Muscle of arm (tissue), 12 donors: ENCODE data around the gene ODF2. TPM values are rescaled to one million over a fixed set of nuclear protein-coding genes. Genes with fewer than 3 reads are reported as not detected.

Experiments
- DNase-seq: peaks from one replicate; pipeline ENCODE4 v3.0.0-alpha.2; 2013
- polyA plus RNA-seq, 12 donors: library from polyadenylated mRNA; unstranded; fragments of 120-200 nt; gene quantifications; one replicate each; pipeline ENCODE4 v1.2.1, GENCODE V29; 2013; ENCODE audit not compliant: insufficient read length in 12 of 12

ODF2 gene
- polyA plus RNA-seq, 12 donors = 20.9 to 52.4 (median 26.8) TPM; not detected in 1

- peak; percentile 53 for DNase-seq
These were observed 67.6 kb downstream of the ODF2 start for GRCh38 chr9:128523199-128523925.

- no peak for DNase-seq
These were observed 70.9 kb downstream of the ODF2 start for GRCh38 chr9:128526720-128527119.

- DNase-seq = no peak
These were observed 72.8 kb downstream of the ODF2 start for GRCh38 chr9:128528445-128529160.

- no peak for DNase-seq
These were observed 73.4 kb downstream of the ODF2 start for GRCh38 chr9:128529191-128529590.

- DNase-seq = no peak
These were observed 76.8 kb downstream of the ODF2 start for GRCh38 chr9:128532581-128532980.

GRCh38 chr9:128540634-128541360 is 85.0 kb downstream of the ODF2 start:
- no peak for DNase-seq

- DNase-seq = no peak
These were observed 90.7 kb downstream of the ODF2 start for GRCh38 chr9:128546504-128546903.

GRCh38 chr9:128548876-128549275 is 93.1 kb downstream of the ODF2 start:
- no peak for DNase-seq

GRCh38 chr9:128550226-128550625 is 94.4 kb downstream of the ODF2 start:
- DNase-seq = no peak

Other genes starting within 250 kb of the ODF2 start
- gene GOLGA2, start 180.0 kb upstream of the ODF2 start, polyA plus RNA-seq = 100 to 1,000 TPM in 3 of 12 donors, 10 to 100 TPM in 9; 78.4 to 143 (median 88.3) TPM
- 10 to 100 TPM in 10 of 12 donors, not detected in 2; 17.7 to 28.9 (median 21.2) TPM for gene SWI5, start 179.7 kb upstream of the ODF2 start, polyA plus RNA-seq
- 10 to 100 TPM in 11 of 12 donors, not detected in 1; 17.6 to 23.5 (median 21.5) TPM for gene TRUB2, start 133.6 kb upstream of the ODF2 start, polyA plus RNA-seq
- 100 to 1,000 TPM in 1 of 12 donors, 10 to 100 TPM in 11; 23.1 to 171 (median 25.8) TPM for gene COQ4, start 133.2 kb upstream of the ODF2 start, polyA plus RNA-seq
- gene SLC27A4, start 115.5 kb upstream of the ODF2 start, polyA plus RNA-seq = 10 to 100 TPM in 5 of 12 donors, 1 to 10 TPM in 6, not detected in 1; 4.6 to 12.0 (median 9.8) TPM
- 10 to 100 TPM in 11 of 12 donors, not detected in 1; 41.1 to 68.5 (median 59.9) TPM for gene URM1, start 84.6 kb upstream of the ODF2 start, polyA plus RNA-seq
- 100 to 1,000 TPM in 4 of 12 donors, 10 to 100 TPM in 7, not detected in 1; 79.6 to 112 (median 87.6) TPM for gene CERCAM, start 35.1 kb upstream of the ODF2 start, polyA plus RNA-seq
- gene GLE1, start 48.7 kb downstream of the ODF2 start, polyA plus RNA-seq = 10 to 100 TPM in 11 of 12 donors, not detected in 1; 18.3 to 23.8 (median 21.1) TPM
- gene SPTAN1, start 96.6 kb downstream of the ODF2 start, polyA plus RNA-seq = 100 to 1,000 TPM; 222 to 770 (median 291) TPM
- gene DYNC2I2, start 200.8 kb downstream of the ODF2 start, polyA plus RNA-seq = 10 to 100 TPM in 11 of 12 donors, not detected in 1; 32.4 to 47.0 (median 39.0) TPM
- gene SET, start 233.2 kb downstream of the ODF2 start, polyA plus RNA-seq = 1,000 to 10,000 TPM in 1 of 12 donors, 100 to 1,000 TPM in 11; 269 to 6,798 (median 356) TPM
- gene PKN3, start 246.5 kb downstream of the ODF2 start, polyA plus RNA-seq = 10 to 100 TPM in 1 of 12 donors, 1 to 10 TPM in 10, not detected in 1; 6.3 to 16.6 (median 8.1) TPM